H1 (cell line): Measurements from ENCODE around the gene PLXNB2. TPM values are rescaled to one million over a fixed set of nuclear protein-coding genes. Genes with fewer than 3 reads are reported as not detected.

Experiments used
- CHD2 ChIP-seq: IDR thresholded peaks from 2 replicates; pipeline ENCODE4 v1.6.1; 2012; ENCODE audit warnings: low read length, improper control_type of control experiment
- polyA plus RNA-seq, 7 experiments: library from polyadenylated mRNA; depleted of rRNA in 3 of 7; stranded (reverse) in 5 of 7; unstranded in 2 of 7; fragments of >200 nt in 5 of 7; fragments of 200-250 nt in 2 of 7; gene quantifications; 1 replicate in 5 of 7; 2 replicates in 1 of 7; 4 replicates in 1 of 7; pipeline versions ENCODE4 v1.2.1 to v1.2.3, GENCODE V29; 2011 to 2013; ENCODE audit warnings: missing spikeins in 2 of 7, mixed read lengths in 2 of 7
- total RNA-seq: library from RNA; stranded (reverse); fragmentation: NEBNext Ultra II Directional; extraction: Animal tissue kit (Norgen Biotek cat#: 25700); gene quantifications from 2 replicates; pipeline ENCODE4 v1.2.1, GENCODE V29; 2021

PLXNB2 gene
- total and polyA plus RNA-seq, 2 of the 8 experiments (the other 6 are each of a cell fraction or from before 2014, with no cell fraction given), result 58.3 to 92.8 TPM

DNA sequence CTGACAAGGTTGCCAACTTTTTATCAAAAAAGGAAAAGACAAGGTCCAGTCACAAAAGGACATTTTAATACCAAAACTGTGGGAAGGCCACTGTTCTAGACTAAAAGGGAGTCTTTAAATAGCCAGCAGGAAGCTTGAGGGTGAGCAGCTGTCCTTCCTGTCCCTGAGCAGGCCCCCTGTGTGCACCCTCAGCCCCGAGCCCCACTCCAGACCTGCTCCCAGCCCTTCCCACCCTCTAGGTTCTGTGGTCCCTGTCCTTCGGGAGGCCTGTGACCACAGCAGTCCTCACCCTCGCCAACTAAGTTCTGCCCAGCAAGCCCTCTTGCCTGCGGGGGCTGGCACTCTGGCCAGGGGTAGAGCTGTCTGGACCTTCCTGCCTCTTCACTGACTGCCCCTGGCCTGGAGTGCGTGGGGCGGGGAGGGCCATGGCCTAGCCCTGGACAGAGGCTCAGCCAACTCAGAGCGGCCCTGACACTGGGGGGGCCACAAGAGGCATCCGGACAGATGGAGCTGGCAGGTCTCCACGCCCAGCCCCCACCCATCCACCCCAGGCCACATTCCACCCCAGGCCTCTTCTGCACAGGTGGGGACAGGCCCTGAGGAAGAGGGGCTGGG, 1.6 kb upstream of the PLXNB2 start (continued):
- TF ChIP-seq CHD2, result no peak
